Sigmoid colon (tissue), 7 donors: ENCODE results near the gene SLC16A7. TPM values are rescaled to one million over a fixed set of nuclear protein-coding genes. Genes with fewer than 3 reads are reported as not detected.

ENCODE experiments used
- DNase-seq: peaks from one replicate; pipeline ENCODE4 v3.0.0-alpha.2; 2019
- H3K27ac ChIP-seq, 4 donors: fragments of 200-600 bp; sonication (generic); one replicate each; pipeline ENCODE4 v1.5.1; 2016 to 2019; ENCODE audit warnings: mild to moderate bottlenecking in 1 of 4
- H3K27me3 ChIP-seq, 3 donors: fragments of 200-600 bp; sonication (generic); one replicate each; pipeline ENCODE4 v1.5.1; 2019; ENCODE audit warnings: mild to moderate bottlenecking in 1 of 3
- H3K36me3 ChIP-seq, 4 donors: fragments of 200-600 bp; sonication (generic); one replicate each; pipeline ENCODE4 v1.5.1; 2016 to 2019
- H3K4me1 ChIP-seq, 4 donors: fragments of 200-600 bp; sonication (generic); one replicate each; pipeline ENCODE4 v1.5.1; 2017 to 2019
- H3K4me3 ChIP-seq, 4 donors: fragments of 200-600 bp; sonication (generic); one replicate each; pipeline ENCODE4 v1.5.1; 2017 to 2019; ENCODE audit warnings: mild to moderate bottlenecking in 2 of 4, moderate library complexity in 1 of 4
- H3K9me3 ChIP-seq, 4 donors: fragments of 200-600 bp in 3 of 4; sonication (generic) in 3 of 4; one replicate each; pipeline versions ENCODE4 v1.5.1 to v1.6.1; 2013 to 2019
- CTCF ChIP-seq, 4 experiments: fragments of 450-650 bp in 3 of 4; fragments of 200-600 bp in 1 of 4; IDR thresholded peaks; one replicate each; pipeline ENCODE4 v1.5.1; 2016 to 2019; ENCODE audit warnings: antibody characterized with exemption in 4 of 4, mild to moderate bottlenecking in 3 of 4, moderate library complexity in 2 of 4
- EP300 ChIP-seq, 4 donors: sonication (generic); formaldehyde crosslinking; IDR thresholded peaks; one replicate each; pipeline ENCODE4 v1.6.1; 2017; ENCODE audit warnings: antibody characterized with exemption in 4 of 4
- POLR2A ChIP-seq, 2 donors: fragments of 450-650 bp; IDR thresholded peaks; one replicate each; pipeline ENCODE4 v1.6.1; 2016; ENCODE audit warnings: antibody characterized with exemption in 2 of 2, mild to moderate bottlenecking in 2 of 2, moderate library complexity in 2 of 2
- POLR2AphosphoS5 ChIP-seq, 4 donors: sonication (generic); formaldehyde crosslinking; IDR thresholded peaks; one replicate each; pipeline ENCODE4 v1.6.1; 2017; ENCODE audit warnings: antibody characterized with exemption in 4 of 4
- WGBS, 2 donors: extraction: QIAGEN DNeasy Blood & Tissue Kit; methylation state at CpG; one replicate each; pipeline ENCODE4 v1.1.7; 2013; 5-methylcytosine and 5-hydroxymethylcytosine counted together
- intact Hi-C: fragments of 100-400 bp; cut with DNase I; formaldehyde crosslinking; loops from one replicate; pipeline ENCODE4 v1.15.1; 2023
- polyA plus RNA-seq, 3 donors: library from polyadenylated mRNA; stranded (reverse); fragments of 200-250 nt; gene quantifications; one replicate each; pipeline ENCODE4 v1.2.3, GENCODE V29; 2013
- total RNA-seq, 4 donors: library from RNA; depleted of rRNA; stranded (reverse); fragments of >200 nt; gene quantifications; one replicate each; pipeline ENCODE4 v1.1.0, GENCODE V29; 2016
- donor health status: healthy with polysubstance abuse.
- donor health status: Bipolar disorder and iron deficiency.
- donor health status: healthy.

Gene SLC16A7
- 10 to 100 TPM; 27.1 to 38.8 (median 36.3) TPM for total RNA-seq
- polyA plus RNA-seq, result 1 to 10 TPM in 1 of 3 donors, under 1 TPM in 2; 0.46 to 2.9 (median 0.60) TPM

DNA sequence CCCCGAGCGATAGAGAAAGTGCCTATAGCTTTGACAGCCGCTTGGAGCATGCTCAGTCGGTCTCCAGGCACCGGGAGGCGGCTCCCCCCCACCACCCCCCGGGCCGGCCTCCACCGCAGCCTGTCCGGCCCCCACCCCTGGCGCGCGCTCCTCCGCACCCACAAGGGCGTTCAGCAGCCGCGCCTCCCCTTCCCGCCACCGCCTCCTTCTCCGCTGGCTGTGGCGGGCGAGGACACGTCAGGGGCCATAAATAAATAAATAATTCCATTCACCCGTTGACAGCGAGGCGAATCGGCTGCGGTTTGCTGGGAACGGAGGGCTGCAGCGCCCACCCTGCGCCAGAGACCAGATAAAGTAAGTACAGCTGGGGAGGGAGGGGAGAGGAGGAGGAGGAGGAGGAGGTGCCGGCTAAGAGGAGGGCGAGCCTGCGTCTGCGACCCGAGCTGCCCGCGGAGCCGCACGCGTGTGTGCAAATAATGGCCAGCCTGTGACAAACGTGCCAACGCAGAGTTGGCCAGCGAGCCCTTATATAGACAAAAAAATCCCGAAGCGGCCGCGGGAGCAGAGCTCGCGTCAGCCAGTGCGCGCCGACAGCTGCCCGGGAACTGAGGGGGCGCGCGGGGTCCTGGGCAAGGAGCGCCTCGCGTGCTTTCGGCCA lies at the start of gene SLC16A7:
Gene SLC16A7 (plus strand): TSS at position 147 of the 658 bp plus-strand sequence. CDS start 108,773 bp downstream, outside the sequence.
- TF ChIP-seq POLR2AphosphoS5 (IDR thresholded peaks at IDR 0.05) (peak; percentile 46 to 68 (median 65)), POLR2A (IDR thresholded peaks at IDR 0.05) (peak; percentile 10 to 37), CTCF (IDR thresholded peaks at IDR 0.05) (no peak)
- H3K9me3 ChIP-seq, result no peaks in the 10 kb centered on the region
- intact Hi-C loops, result loop anchor here (5.0 kb wide), 1 partner anchor 679 kb away; no protein-coding TSS in a partner anchor
- DNase-seq, result peak; percentile 95
- H3K4me1 ChIP-seq, result peaks cover 0 to 22% (median 8%) of the 10 kb centered on the region in 4 donors
- H3K36me3 ChIP-seq, result no peaks in the 10 kb centered on the region
- H3K27ac ChIP-seq, result peak within 1 kb of the TSS; percentile 94 to 99 (median 97)
- H3K27me3 ChIP-seq, result no peaks in the 10 kb centered on the region
- peak within 1 kb of the TSS; percentile 60 to 79 (median 68) for H3K4me3 ChIP-seq
- 0 to 1% methylated on average over 61 of the region's 61 CpGs for WGBS, 2 donors

GRCh38 chr12:59548930-59549329 lies 46.9 kb upstream of the SLC16A7 start:
- TF ChIP-seq POLR2AphosphoS5 (IDR thresholded peaks at IDR 0.05), result no peak
- no peak for TF ChIP-seq EP300 (IDR thresholded peaks at IDR 0.05)
- no peak for TF ChIP-seq POLR2A (IDR thresholded peaks at IDR 0.05)
- Histone ChIP-seq H3K4me1 (no peaks in the 10 kb centered on the region), H3K9me3 (no peaks in the 10 kb centered on the region), H3K27me3 (no peaks in the 10 kb centered on the region), H3K27ac (no peak overlapping the region), H3K36me3 (no peaks in the 10 kb centered on the region), H3K4me3 (no peak overlapping the region)
- 21 to 57% methylated on average over 3 of the region's 3 CpGs for WGBS, 2 donors
- intact Hi-C loops, result no loop called here
- DNase-seq, result no peak

- Histone ChIP-seq H3K27ac (no peak overlapping the region), H3K36me3 (no peaks in the 10 kb centered on the region), H3K27me3 (no peaks in the 10 kb centered on the region), H3K4me1 (no peaks in the 10 kb centered on the region), H3K9me3 (no peaks in the 10 kb centered on the region), H3K4me3 (no peak overlapping the region)
- DNase-seq, result no peak
- 72 to 78% methylated on average over 2 of the region's 2 CpGs for WGBS, 2 donors
- no peak for TF ChIP-seq CTCF (IDR thresholded peaks at IDR 0.05)
- no peak for TF ChIP-seq POLR2A (IDR thresholded peaks at IDR 0.05)
- TF ChIP-seq POLR2AphosphoS5 (IDR thresholded peaks at IDR 0.05), result no peak
- TF ChIP-seq EP300 (IDR thresholded peaks at IDR 0.05), result no peak
- intact Hi-C loops, result no loop called here
Measured at GRCh38 chr12:59559696-59560095, 36.1 kb upstream of the SLC16A7 start.

GRCh38 chr12:59570145-59570544 lies 25.7 kb upstream of the SLC16A7 start:
- Histone ChIP-seq H3K27me3 (no peaks in the 10 kb centered on the region), H3K4me1 (no peaks in the 10 kb centered on the region), H3K36me3 (no peaks in the 10 kb centered on the region), H3K4me3 (no peak overlapping the region), H3K27ac (no peak overlapping the region), H3K9me3 (no peaks in the 10 kb centered on the region)
- intact Hi-C loops, result no loop called here
- 84 to 89% methylated on average over 5 of the region's 5 CpGs for WGBS, 2 donors
- no peak for DNase-seq
- no peak for TF ChIP-seq POLR2A (IDR thresholded peaks at IDR 0.05)
- TF ChIP-seq EP300 (IDR thresholded peaks at IDR 0.05), result no peak

GRCh38 chr12:59574406-59574805 lies 21.4 kb upstream of the SLC16A7 start:
- TF ChIP-seq POLR2A (IDR thresholded peaks at IDR 0.05) (no peak), CTCF (IDR thresholded peaks at IDR 0.05) (no peak), EP300 (IDR thresholded peaks at IDR 0.05) (no peak), POLR2AphosphoS5 (IDR thresholded peaks at IDR 0.05) (no peak)
- H3K4me3 ChIP-seq, result no peak overlapping the region
- H3K4me1 ChIP-seq, result no peaks in the 10 kb centered on the region
- H3K9me3 ChIP-seq, result no peaks in the 10 kb centered on the region
- no peaks in the 10 kb centered on the region for H3K36me3 ChIP-seq
- intact Hi-C loops, result no loop called here
- no peak overlapping the region for H3K27ac ChIP-seq
- no peak for DNase-seq
- no peaks in the 10 kb centered on the region for H3K27me3 ChIP-seq
